ENCODE data around the gene MXD4. TPM values are rescaled to one million over a fixed set of nuclear protein-coding genes. Genes with fewer than 3 reads are reported as not detected.

Gene MXD4
- total RNA-seq, 2 donors from 2014 or later = 33.4 to 34.9 TPM

GRCh38 chr4:2258091-2259035 is 3.5 kb downstream of the MXD4 start:
- DNase-seq (ENCODE audit: low spot score) = peak; percentile 56
- H3K4me1 ChIP-seq = peaks cover 0 to 79% of the 10 kb centered on the region in 2 donors
- no peaks in the 10 kb centered on the region for H3K27me3 ChIP-seq
- H3K27ac ChIP-seq = peak overlapping the region; percentile 87 to 93
- TF ChIP-seq CTCF (IDR thresholded peaks at IDR 0.05) = no peak
- H3K4me3 ChIP-seq = peak overlapping the region in 1 of 2 donors; percentile 81
- no peaks in the 10 kb centered on the region for H3K9me3 ChIP-seq
- peaks cover 18% of the 10 kb centered on the region for H3K36me3 ChIP-seq

- peak overlapping the region; percentile 87 for H3K27ac ChIP-seq
- H3K4me3 ChIP-seq = peak overlapping the region in 1 of 2 donors; percentile 26
- H3K27me3 ChIP-seq = no peaks in the 10 kb centered on the region
- peaks cover 0 to 75% of the 10 kb centered on the region in 2 donors for H3K4me1 ChIP-seq
- H3K9me3 ChIP-seq = no peaks in the 10 kb centered on the region
- DNase-seq (ENCODE audit: low spot score) = peak; percentile 57
- TF ChIP-seq CTCF (IDR thresholded peaks at IDR 0.05) = no peak
- H3K36me3 ChIP-seq = peaks cover 27% of the 10 kb centered on the region
These were observed 4.4 kb downstream of the MXD4 start for GRCh38 chr4:2257361-2258081.

- H3K4me3 ChIP-seq = peak overlapping the region in 1 of 2 donors; percentile 26
- DNase-seq (ENCODE audit: low spot score) = peak; percentile 68
- no peaks in the 10 kb centered on the region for H3K27me3 ChIP-seq
- peak overlapping the region; percentile 87 for H3K27ac ChIP-seq
- TF ChIP-seq CTCF (IDR thresholded peaks at IDR 0.05) = no peak
- H3K9me3 ChIP-seq = no peaks in the 10 kb centered on the region
- peaks cover 0 to 75% of the 10 kb centered on the region in 2 donors for H3K4me1 ChIP-seq
- H3K36me3 ChIP-seq = peaks cover 34% of the 10 kb centered on the region
These were observed 5.1 kb downstream of the MXD4 start for GRCh38 chr4:2256781-2257191.

- H3K9me3 ChIP-seq = no peaks in the 10 kb centered on the region
- H3K36me3 ChIP-seq = peaks cover 39% of the 10 kb centered on the region
- TF ChIP-seq CTCF (IDR thresholded peaks at IDR 0.05) = no peak
- H3K27ac ChIP-seq = peak overlapping the region; percentile 87
- peak overlapping the region in 1 of 2 donors; percentile 26 for H3K4me3 ChIP-seq
- no peaks in the 10 kb centered on the region for H3K27me3 ChIP-seq
- peaks cover 0 to 75% of the 10 kb centered on the region in 2 donors for H3K4me1 ChIP-seq
- peak; percentile 66 for DNase-seq (ENCODE audit: low spot score)
These were observed 5.7 kb downstream of the MXD4 start for GRCh38 chr4:2256156-2256731.

- TF ChIP-seq CTCF (IDR thresholded peaks at IDR 0.05) = no peak
- Histone ChIP-seq H3K36me3 (peaks cover 46% of the 10 kb centered on the region), H3K27me3 (no peaks in the 10 kb centered on the region), H3K27ac (peak overlapping the region; percentile 87), H3K4me3 (peak overlapping the region; percentile 4 to 26), H3K4me1 (peaks cover 0 to 73% of the 10 kb centered on the region in 2 donors), H3K9me3 (no peaks in the 10 kb centered on the region)
- DNase-seq (ENCODE audit: low spot score) = peak; percentile 59
These were observed 6.3 kb downstream of the MXD4 start for GRCh38 chr4:2255501-2256155.

Measured in right atrium auricular region (tissue), 2 donors.